Measurements from ENCODE around the gene IFT52.

Gene IFT52

DNA sequence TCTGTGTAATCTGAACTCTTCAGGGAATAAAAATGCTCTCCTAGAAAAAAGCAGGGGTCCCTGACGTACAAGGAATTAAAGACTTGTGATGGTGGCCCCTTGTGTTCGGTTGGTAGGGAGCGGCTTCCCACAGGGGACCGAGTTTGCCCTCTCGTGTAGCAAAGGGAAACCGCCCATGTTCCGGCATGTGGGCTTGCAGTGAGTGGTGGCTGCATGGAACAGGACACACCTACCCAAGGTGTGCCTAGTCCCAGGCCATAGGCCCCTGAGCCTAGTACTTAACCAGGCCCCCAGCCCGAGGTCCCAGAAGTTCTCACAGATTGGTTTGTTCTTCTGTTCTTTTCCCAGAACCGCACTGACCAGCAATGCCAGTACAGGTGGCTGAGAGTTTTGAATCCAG lies 91.7 kb downstream of the IFT52 start:
- peak; percentile 77 for DNase-seq (ENCODE audit: low spot score)
- Histone ChIP-seq H3K9me3 (ENCODE audit: severe bottlenecking) (no peaks in the 10 kb centered on the region), H3K4me1 (ENCODE audit: insufficient read depth, poor library complexity, severe bottlenecking) (no peaks in the 10 kb centered on the region), H3K27me3 (ENCODE audit: insufficient read depth, poor library complexity, severe bottlenecking) (no peaks in the 10 kb centered on the region), H3K4me3 (ENCODE audit: severe bottlenecking) (no peak overlapping the region), H3K36me3 (ENCODE audit: low read depth) (peaks cover 88% of the 10 kb centered on the region), H3K27ac (ENCODE audit: poor library complexity, severe bottlenecking) (no peak overlapping the region)
- TF ChIP-seq, protein P1, sequence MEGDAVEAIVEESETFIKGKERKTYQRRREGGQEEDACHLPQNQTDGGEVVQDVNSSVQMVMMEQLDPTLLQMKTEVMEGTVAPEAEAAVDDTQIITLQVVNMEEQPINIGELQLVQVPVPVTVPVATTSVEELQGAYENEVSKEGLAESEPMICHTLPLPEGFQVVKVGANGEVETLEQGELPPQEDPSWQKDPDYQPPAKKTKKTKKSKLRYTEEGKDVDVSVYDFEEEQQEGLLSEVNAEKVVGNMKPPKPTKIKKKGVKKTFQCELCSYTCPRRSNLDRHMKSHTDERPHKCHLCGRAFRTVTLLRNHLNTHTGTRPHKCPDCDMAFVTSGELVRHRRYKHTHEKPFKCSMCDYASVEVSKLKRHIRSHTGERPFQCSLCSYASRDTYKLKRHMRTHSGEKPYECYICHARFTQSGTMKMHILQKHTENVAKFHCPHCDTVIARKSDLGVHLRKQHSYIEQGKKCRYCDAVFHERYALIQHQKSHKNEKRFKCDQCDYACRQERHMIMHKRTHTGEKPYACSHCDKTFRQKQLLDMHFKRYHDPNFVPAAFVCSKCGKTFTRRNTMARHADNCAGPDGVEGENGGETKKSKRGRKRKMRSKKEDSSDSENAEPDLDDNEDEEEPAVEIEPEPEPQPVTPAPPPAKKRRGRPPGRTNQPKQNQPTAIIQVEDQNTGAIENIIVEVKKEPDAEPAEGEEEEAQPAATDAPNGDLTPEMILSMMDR (IDR thresholded peaks at IDR 0.05; ENCODE audit: poor library complexity, severe bottlenecking) = no peak
- no peak for ATAC-seq (ENCODE audit: low read depth)

DNA sequence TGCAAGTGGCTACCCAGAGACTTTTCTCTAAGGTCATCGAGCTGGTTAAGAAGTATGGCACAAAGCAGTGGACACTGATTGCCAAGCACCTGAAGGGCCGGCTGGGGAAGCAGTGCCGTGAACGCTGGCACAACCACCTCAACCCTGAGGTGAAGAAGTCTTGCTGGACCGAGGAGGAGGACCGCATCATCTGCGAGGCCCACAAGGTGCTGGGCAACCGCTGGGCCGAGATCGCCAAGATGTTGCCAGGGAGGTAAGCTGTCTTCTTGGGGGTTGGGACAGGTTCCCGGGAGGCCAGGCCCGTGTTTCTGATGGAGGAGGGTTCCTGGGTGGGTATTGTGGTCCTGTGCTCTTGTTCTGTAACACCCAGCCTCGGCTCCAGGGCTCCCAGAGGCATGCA lies 96.1 kb downstream of the IFT52 start:
- no peaks in the 10 kb centered on the region for H3K27me3 ChIP-seq (ENCODE audit: insufficient read depth, poor library complexity, severe bottlenecking)
- no peaks in the 10 kb centered on the region for H3K9me3 ChIP-seq (ENCODE audit: severe bottlenecking)
- 0 out of 3 replicates have a peak, but pooled peaks have one; percentile 3 for ATAC-seq (ENCODE audit: low read depth)
- DNase-seq (ENCODE audit: low spot score) = peak; percentile 74
- peaks cover 99% of the 10 kb centered on the region for H3K36me3 ChIP-seq (ENCODE audit: low read depth)
- H3K27ac ChIP-seq (ENCODE audit: poor library complexity, severe bottlenecking) = no peak overlapping the region
- TF ChIP-seq, protein P1 (IDR thresholded peaks at IDR 0.05; ENCODE audit: poor library complexity, severe bottlenecking) = no peak
- no peaks in the 10 kb centered on the region for H3K4me1 ChIP-seq (ENCODE audit: insufficient read depth, poor library complexity, severe bottlenecking)
- H3K4me3 ChIP-seq (ENCODE audit: severe bottlenecking) = no peak overlapping the region

GRCh38 chr20:43689165-43689564 lies 98.4 kb downstream of the IFT52 start:
- Histone ChIP-seq H3K9me3 (ENCODE audit: severe bottlenecking) (no peaks in the 10 kb centered on the region), H3K27me3 (ENCODE audit: insufficient read depth, poor library complexity, severe bottlenecking) (no peaks in the 10 kb centered on the region), H3K4me3 (ENCODE audit: severe bottlenecking) (no peak overlapping the region), H3K27ac (ENCODE audit: poor library complexity, severe bottlenecking) (no peak overlapping the region), H3K4me1 (ENCODE audit: insufficient read depth, poor library complexity, severe bottlenecking) (no peaks in the 10 kb centered on the region), H3K36me3 (ENCODE audit: low read depth) (peaks cover 99% of the 10 kb centered on the region)
- no peak for DNase-seq (ENCODE audit: low spot score)
- TF ChIP-seq, protein P1 (IDR thresholded peaks at IDR 0.05; ENCODE audit: poor library complexity, severe bottlenecking) = no peak
- no peak for ATAC-seq (ENCODE audit: low read depth)

- TF ChIP-seq, protein P1 (IDR thresholded peaks at IDR 0.05; ENCODE audit: poor library complexity, severe bottlenecking) = no peak
- peaks cover 100% of the 10 kb centered on the region for H3K36me3 ChIP-seq (ENCODE audit: low read depth)
- H3K4me3 ChIP-seq (ENCODE audit: severe bottlenecking) = no peak overlapping the region
- no peaks in the 10 kb centered on the region for H3K4me1 ChIP-seq (ENCODE audit: insufficient read depth, poor library complexity, severe bottlenecking)
- ATAC-seq (ENCODE audit: low read depth) (peak; percentile 6; the same call in 1 of the 3 replicates), DNase-seq (ENCODE audit: low spot score) (no peak)
- H3K27me3 ChIP-seq (ENCODE audit: insufficient read depth, poor library complexity, severe bottlenecking) = no peaks in the 10 kb centered on the region
- no peaks in the 10 kb centered on the region for H3K9me3 ChIP-seq (ENCODE audit: severe bottlenecking)
- H3K27ac ChIP-seq (ENCODE audit: poor library complexity, severe bottlenecking) = no peak overlapping the region
These were observed 100.3 kb downstream of the IFT52 start for GRCh38 chr20:43690943-43691598.

DNA sequence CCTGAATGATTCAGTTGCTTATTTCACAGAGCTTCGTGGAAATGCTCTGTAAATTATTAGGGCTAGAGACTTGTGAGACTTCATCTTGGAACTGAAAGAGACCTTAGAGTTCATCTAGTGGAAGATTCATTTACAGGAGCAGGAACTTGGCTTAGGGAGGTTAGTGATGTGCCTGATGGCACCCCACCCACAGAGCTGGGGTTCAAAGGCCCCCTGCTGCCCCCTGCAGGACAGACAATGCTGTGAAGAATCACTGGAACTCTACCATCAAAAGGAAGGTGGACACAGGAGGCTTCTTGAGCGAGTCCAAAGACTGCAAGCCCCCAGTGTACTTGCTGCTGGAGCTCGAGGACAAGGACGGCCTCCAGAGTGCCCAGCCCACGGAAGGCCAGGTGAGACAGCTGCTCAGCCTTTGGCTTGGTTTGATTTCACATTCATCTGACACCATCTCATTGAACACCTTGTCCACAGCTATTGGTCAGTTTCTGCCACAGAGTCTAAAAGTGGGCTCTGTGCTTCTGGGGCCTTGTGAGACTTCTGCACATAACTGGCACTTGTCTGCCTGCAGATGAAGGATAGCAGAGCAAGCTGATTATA lies 101.3 kb downstream of the IFT52 start:
- Histone ChIP-seq H3K9me3 (ENCODE audit: severe bottlenecking) (no peaks in the 10 kb centered on the region), H3K4me3 (ENCODE audit: severe bottlenecking) (no peak overlapping the region), H3K4me1 (ENCODE audit: insufficient read depth, poor library complexity, severe bottlenecking) (no peaks in the 10 kb centered on the region), H3K27me3 (ENCODE audit: insufficient read depth, poor library complexity, severe bottlenecking) (no peaks in the 10 kb centered on the region), H3K27ac (ENCODE audit: poor library complexity, severe bottlenecking) (no peak overlapping the region), H3K36me3 (ENCODE audit: low read depth) (peaks cover 100% of the 10 kb centered on the region)
- peak; percentile 36 for ATAC-seq (ENCODE audit: low read depth)
- TF ChIP-seq, protein P1 (IDR thresholded peaks at IDR 0.05; ENCODE audit: poor library complexity, severe bottlenecking) = peak; percentile 86
- DNase-seq (ENCODE audit: low spot score) = no peak

All from RWPE2 (cell line).